ENCODE results near the gene TMSB4X.
"Not testable (repeated sequence)": the region's sequence is repeated elsewhere in the genome, so short reads cannot be mapped to it uniquely, and the experiment has no call there.

The TMSB4X gene

GRCh38 chrX:12975991-12976558 lies 1.2 kb downstream of the TMSB4X start:
- DNase-seq (ENCODE audit: low spot score), result peak; percentile 6
- FAIRE-seq, result no peak

DNA sequence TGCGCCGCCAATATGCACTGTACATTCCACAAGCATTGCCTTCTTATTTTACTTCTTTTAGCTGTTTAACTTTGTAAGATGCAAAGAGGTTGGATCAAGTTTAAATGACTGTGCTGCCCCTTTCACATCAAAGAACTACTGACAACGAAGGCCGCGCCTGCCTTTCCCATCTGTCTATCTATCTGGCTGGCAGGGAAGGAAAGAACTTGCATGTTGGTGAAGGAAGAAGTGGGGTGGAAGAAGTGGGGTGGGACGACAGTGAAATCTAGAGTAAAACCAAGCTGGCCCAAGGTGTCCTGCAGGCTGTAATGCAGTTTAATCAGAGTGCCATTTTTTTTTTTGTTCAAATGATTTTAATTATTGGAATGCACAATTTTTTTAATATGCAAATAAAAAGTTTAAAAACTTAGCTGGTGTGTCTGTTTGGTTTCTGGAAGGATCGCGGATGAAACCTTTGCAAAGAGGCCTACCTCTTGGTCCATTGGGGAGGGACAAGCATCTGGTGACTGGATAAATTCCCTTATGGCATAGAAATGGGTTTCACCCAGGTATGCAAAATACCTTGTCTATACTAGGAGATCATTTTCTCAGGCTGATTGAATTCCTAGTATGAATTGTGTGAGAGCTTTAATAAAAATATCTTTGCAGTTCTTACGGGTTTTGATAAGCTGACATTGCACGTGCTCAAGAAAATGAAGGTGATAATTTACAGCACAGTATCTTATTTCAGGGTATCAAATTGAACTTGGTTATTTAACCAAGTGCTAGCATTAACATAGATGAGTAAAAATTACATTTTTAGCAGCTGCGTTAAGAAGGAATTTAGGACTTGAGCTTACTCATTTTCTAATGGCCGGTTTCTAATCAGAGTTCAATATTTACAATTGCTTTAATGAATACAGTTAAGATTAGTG lies 2.2 kb downstream of the TMSB4X start:
- not testable (repeated sequence) for FAIRE-seq; DNase-seq (ENCODE audit: low spot score)

DNA sequence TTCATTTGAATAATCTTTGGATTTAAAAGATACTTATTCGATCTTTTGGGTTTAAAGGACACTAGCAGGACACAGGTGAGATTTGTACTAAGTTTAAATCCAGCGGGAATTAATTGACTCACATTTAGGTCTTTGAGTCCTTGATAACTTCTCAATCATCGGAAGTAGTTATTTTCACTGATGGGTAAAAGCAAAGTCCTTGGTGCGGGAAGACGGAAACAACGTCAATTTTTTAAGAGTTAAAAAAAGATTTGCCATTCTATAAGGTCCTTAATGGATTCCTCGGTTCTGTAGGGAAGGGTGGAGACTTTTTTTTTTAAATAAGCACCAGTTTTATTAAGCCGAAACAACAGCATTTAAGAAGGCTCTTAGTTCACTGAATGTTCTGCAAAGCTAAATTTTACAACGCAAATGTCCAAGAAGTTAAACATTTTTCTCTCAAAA lies 2.9 kb downstream of the TMSB4X start:
- FAIRE-seq, result no peak
- DNase-seq (ENCODE audit: low spot score), result peak; percentile 5

GRCh38 chrX:12978205-12979025 lies 3.5 kb downstream of the TMSB4X start:
- DNase-seq (ENCODE audit: low spot score) (peak; percentile 58), FAIRE-seq (no peak)

GRCh38 chrX:12979026-12979607 lies 4.2 kb downstream of the TMSB4X start:
- FAIRE-seq, result no peak
- no peak for DNase-seq (ENCODE audit: low spot score)

DNA sequence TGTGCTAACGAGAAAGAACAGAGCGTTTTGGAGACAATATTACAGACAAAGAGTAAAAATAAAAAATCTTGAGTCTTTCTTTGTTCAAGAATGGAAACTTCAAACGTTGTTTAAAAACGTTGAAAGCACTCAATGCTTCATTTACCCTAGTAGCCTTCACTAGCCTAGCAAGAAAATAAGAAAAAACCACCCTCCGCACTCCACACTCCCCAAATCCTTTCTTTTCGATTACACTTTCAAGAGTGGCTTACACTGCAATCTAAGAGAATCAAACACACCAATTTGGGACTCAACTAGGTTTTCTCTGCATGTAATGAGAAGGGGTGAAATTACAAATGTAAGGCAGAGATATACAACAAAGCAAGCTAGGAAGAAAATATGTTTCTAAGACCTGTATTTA lies 4.7 kb downstream of the TMSB4X start:
- no peak for FAIRE-seq

GRCh38 chrX:12980039-12980438 lies 5.1 kb downstream of the TMSB4X start:
- DNase-seq (ENCODE audit: low spot score); FAIRE-seq: not testable (repeated sequence)

More for the DNA sequence above, 4.7 kb downstream of the TMSB4X start:
- no peak for DNase-seq (ENCODE audit: low spot score)

- no peak for DNase-seq (ENCODE audit: low spot score)
- no peak for FAIRE-seq
These were observed 7.0 kb downstream of the TMSB4X start for GRCh38 chrX:12981880-12982279.

DNA sequence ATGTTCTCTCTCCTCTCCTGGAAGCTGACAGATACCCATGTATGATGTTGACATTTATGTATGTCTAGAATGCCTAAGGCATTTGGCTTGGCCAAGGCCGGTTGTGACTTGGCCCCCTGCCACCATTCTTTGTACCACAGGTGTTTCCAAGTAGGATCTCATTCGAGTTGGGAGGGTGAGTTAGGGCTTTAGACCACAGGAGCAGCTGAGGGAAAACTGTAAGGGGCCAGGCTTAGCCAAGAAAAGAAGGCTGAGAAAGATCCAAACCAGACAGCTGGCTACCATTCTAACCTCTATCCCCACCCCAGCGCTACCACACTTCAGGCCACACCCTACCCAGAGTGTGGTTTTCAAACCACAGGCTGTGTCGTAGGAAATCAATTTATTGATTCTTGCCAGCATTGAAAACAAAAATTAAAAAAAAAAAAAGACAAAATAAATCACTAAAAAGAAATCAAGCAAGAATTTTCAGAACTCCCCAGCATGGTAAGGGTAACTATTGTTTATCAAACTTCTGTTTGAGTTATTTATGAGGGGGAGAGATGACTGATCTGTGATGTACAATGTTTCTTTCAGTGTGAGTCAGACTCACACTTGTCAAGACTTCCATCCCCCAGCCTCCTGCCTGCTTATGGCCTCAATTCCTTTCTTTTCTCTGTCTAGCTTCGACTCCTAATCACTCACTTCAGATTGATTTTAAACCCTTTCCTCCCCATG lies 9.9 kb downstream of the TMSB4X start:
- DNase-seq (ENCODE audit: low spot score), result peak; percentile 36

DNA sequence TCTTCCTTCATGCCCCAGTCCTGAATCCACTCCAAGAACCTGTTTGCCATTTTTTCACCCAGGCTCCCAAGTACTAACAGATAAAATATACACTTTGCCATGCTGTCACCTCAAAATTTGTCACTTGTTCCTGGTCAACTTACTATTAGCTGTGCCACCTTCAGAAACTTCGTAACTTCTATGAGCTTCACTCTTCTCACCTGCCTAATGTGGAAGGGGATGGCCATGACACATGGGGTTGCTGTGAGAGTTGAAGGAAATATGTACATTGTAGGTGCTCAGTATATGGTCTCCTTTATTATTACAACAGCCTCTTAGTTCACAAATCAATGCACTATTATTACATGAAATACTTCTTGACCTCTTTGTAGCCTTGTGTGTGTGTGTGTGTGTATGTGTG lies 10.4 kb downstream of the TMSB4X start:
- FAIRE-seq, result no peak
- DNase-seq (ENCODE audit: low spot score), result no peak

More for the DNA sequence above, 9.9 kb downstream of the TMSB4X start:
- peak; percentile 80 for FAIRE-seq

- DNase-seq (ENCODE audit: low spot score) (no peak), FAIRE-seq (no peak)
These were observed 11.4 kb downstream of the TMSB4X start for GRCh38 chrX:12986164-12986779.

DNA sequence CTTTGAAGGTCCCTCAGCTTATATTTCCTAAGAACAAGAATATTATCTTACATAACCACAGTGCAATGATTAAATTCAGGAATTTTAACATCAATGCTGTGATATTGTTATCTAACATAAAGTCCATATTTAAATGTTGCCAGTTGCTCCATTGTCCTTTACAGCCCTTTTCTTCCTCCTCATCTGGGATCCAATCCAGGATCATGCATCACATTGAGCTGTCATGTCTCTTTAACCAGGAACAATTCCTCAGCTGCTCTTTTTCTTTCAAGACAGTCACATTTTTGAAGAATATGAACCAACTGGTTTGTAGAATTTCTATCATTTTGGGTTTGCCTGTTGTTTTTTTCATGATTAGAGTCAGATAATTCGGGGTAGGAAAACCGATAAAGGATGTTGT lies 12.0 kb downstream of the TMSB4X start:
- DNase-seq (ENCODE audit: low spot score) (no peak), FAIRE-seq (no peak)

DNA sequence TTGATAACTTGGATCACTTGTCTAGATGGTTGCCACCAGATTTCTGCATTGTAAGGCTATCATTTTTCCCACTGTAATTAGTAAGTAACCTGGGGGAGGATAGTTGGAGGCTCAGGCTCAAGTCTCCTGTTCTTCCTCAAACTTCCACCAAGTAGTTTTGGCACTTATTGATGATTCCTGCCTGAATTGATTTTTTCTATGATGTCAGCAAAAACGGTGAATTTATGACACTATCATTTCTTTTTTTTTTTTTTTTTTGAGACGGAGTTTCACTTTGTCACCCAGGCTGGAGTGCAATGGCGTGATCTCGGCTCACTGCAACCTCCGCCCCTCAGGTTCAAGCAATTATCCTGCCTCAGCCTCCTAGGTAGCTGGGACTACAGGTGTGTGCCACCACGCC lies 12.4 kb downstream of the TMSB4X start:
- FAIRE-seq (no peak), DNase-seq (ENCODE audit: low spot score) (no peak)

DNA sequence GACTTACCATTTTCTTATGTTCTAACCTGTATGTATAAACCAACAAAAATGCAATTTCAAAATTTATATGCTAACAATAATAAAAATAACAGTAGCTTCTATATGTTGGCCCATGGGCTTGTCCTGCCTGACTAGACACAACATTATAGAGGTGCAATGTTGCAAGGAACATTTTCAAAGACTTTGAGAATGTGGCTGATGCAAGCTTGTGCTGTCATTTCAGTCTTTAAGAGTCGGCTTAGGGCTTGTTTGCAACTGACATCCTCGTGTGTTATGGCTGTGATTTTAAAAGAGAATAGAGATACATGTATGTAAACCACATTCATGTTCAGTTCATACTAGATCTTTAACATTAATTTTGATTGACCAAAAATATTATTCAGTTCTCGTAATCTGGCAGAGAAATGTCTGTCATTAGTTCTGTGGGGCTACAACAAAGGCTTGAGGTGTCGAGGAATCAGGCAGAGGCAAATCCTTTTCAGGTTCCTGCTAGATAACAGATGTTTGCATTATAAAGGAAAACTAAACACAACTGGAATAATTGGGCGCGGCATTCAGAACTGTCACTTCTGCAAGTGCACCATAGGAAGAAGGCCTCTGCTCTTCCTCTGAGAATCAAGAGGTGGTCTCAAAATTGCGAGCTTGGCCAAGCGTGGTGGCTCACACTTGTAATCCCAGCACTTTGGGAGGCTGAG lies 13.1 kb downstream of the TMSB4X start:
- FAIRE-seq (no peak), DNase-seq (ENCODE audit: low spot score) (no peak)

DNA sequence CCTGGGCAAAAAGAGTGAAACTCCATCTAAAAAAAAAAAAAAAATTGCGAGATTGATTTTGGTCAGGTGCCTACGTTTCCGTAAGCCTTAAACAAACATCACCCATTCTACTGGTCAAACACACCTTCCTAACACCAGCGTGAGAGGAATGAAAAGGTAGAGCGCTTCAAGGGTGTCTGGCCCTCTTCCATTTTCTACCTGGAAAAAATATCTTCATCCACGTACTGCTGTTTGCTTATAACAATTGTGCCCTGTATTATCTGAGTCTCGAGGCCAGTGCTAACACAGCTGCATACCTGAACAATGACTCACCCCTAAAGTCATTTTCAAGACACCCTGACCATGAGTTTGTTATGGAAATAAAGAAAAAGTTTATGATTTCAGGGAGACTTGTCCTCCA lies 13.9 kb downstream of the TMSB4X start:
- FAIRE-seq, result peak; percentile 86

DNA sequence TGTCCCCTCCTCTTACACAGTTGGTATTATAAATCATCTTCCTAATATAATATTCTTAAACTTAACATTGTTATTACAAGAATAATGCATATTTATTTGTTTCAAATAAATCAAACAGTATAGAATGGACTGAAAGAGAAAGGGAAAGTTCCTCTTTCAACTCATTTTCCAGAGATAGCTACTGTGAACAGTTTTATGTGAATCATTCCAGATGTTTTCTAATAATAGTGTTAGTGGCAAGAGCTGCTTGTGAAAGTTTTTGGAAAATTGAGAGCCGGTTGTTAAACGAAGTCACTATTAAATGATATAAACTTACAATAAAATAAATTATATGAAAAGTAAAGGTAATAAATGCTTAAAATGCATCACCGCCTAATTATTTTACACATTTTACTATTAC lies 14.6 kb downstream of the TMSB4X start:
- FAIRE-seq, result no peak
- no peak for DNase-seq (ENCODE audit: low spot score)

More for the DNA sequence above, 13.9 kb downstream of the TMSB4X start:
- peak; percentile 58 for DNase-seq (ENCODE audit: low spot score)

GRCh38 chrX:12991575-12991974 lies 16.7 kb downstream of the TMSB4X start:
- no peak for FAIRE-seq

DNA sequence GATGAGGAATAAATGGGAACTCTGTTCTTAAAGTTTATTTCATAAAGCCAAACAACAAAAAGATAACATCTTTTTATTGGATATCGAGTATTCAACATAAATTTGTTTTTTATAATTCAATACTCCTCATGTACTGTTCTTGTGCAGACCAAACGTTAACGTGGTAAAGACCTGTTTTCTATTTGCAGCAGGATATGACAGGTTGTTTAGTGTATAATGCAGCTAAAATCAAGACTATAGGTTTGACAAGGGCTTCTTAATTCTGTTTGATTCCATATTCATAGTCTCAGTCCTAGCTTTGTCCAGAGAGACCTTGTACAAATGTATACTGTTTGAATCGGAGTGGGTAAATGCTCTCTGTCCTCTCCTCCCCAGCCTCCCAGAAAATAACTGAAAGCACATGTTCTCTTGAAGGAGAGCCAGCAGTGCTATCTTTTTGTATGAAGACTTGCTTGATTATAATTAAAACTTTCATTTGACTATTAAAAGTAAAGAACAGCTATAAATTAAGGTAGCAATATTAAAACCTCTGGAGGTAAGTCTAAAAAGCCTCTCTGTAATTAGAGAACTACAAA lies 17.7 kb downstream of the TMSB4X start:
- DNase-seq (ENCODE audit: low spot score) (no peak), FAIRE-seq (no peak)

More at GRCh38 chrX:12991575-12991974, 16.7 kb downstream of the TMSB4X start:
- no peak for DNase-seq (ENCODE audit: low spot score)

DNA sequence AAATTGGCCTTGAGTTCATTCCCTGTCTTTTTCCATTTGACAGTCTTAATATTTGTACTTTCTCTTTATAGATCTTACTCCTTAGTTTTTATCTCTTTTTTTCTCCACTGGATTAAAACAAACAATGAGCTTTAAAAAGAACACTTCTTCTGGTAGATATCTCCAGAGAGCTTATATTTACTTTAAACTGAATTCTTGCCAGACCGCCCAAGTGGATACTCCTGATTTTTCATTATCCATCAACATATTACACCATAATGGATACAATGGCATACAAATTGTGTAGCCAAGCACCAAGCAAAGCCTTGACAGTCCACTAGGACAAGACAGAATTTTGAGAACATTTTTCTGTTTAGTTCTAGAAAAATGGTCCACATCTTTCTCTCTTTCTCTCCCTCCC lies 18.9 kb downstream of the TMSB4X start:
- FAIRE-seq (no peak), DNase-seq (ENCODE audit: low spot score) (no peak)
